PC-3 (cell line): ENCODE results near the gene MAPK13. TPM values are rescaled to one million over a fixed set of nuclear protein-coding genes. Genes with fewer than 3 reads are reported as not detected.

Source experiments
- ATAC-seq: fragments of 200-7000 bp; cut with Tn5 transposase; 2 replicates; pipeline ENCODE4 v1.9.1; 2020; ENCODE audit warnings: mild to moderate bottlenecking, moderate library complexity
- BruUV-seq: library from RNA; stranded (reverse); fragments of 400-500 nt; replicated peaks from 2 replicates; lab custom pipeline; 2021; lab: Mats Ljungman, UMichigan
- CTCF ChIA-PET: fragments of 300-600 bp; sonication (Branson Sonifier 250); formaldehyde crosslinking; loops from one replicate; lab custom pipeline; 2022; ENCODE audit warnings: antibody characterized with exemption; lab: Charles Lee
- POLR2A ChIA-PET: fragments of 300-600 bp; sonication (Branson Sonifier 250); formaldehyde crosslinking; loops from one replicate; lab custom pipeline; 2022; ENCODE audit warnings: antibody characterized with exemption; ENCODE audit not compliant: unreplicated experiment; lab: Charles Lee
- DNase-seq: peaks from one replicate; pipeline ENCODE4 v3.0.0-alpha.2; 2015
- H2AFZ ChIP-seq: fragments of 300-600 bp; sonication (generic); 2 replicates; pipeline ENCODE4 v1.6.0; 2016; ENCODE audit warnings: antibody characterized with exemption, low read length
- H3F3A ChIP-seq: fragments of 300-600 bp; sonication (generic); one replicate; pipeline ENCODE4 v1.6.0; 2017; ENCODE audit warnings: antibody characterized with exemption, low read length, control low read depth, mild to moderate bottlenecking; ENCODE audit not compliant: unreplicated experiment
- H3K27ac ChIP-seq: fragments of 300-600 bp; sonication (generic); 2 replicates; pipeline ENCODE4 v1.5.1; 2016; ENCODE audit warnings: mild to moderate bottlenecking, low read length
- H3K27me3 ChIP-seq: fragments of 300-600 bp; sonication (generic); 2 replicates; pipeline ENCODE4 v1.6.1; 2016; ENCODE audit warnings: low read length, mixed read lengths
- H3K36me3 ChIP-seq: fragments of 300-600 bp; sonication (generic); 2 replicates; pipeline ENCODE4 v1.6.1; 2016; ENCODE audit warnings: low read depth, mixed run types, low read length, mixed read lengths
- H3K4me1 ChIP-seq: fragments of 300-600 bp; sonication (generic); 2 replicates; pipeline ENCODE4 v1.5.1; 2016; ENCODE audit warnings: low read length; ENCODE audit not compliant: insufficient read depth
- H3K4me2 ChIP-seq: fragments of 300-600 bp; sonication (generic); 2 replicates; pipeline ENCODE4 v1.6.0; 2016; ENCODE audit warnings: low read length
- H3K4me3 ChIP-seq: fragments of 300-600 bp; sonication (generic); 2 replicates; pipeline ENCODE4 v1.5.1; 2016; ENCODE audit warnings: mild to moderate bottlenecking, low read length, mixed read lengths
- H3K79me2 ChIP-seq: fragments of 300-600 bp; sonication (generic); 2 replicates; pipeline ENCODE4 v1.6.1; 2017; ENCODE audit warnings: low read length, mixed read lengths
- H3K9ac ChIP-seq: fragments of 300-600 bp; sonication (generic); 2 replicates; pipeline ENCODE4 v1.6.0; 2016; ENCODE audit warnings: mild to moderate bottlenecking, low read length
- H3K9me2 ChIP-seq: fragments of 300-600 bp; sonication (generic); replicated peaks from 2 replicates; pipeline ENCODE4 v1.6.1; 2016; ENCODE audit warnings: mixed run types, low read length, mixed read lengths
- H3K9me3 ChIP-seq: fragments of 300-600 bp; sonication (generic); 2 replicates; pipeline ENCODE4 v1.6.1; 2016; ENCODE audit warnings: low read length, mixed read lengths
- H4K20me1 ChIP-seq: fragments of 300-600 bp; sonication (generic); 2 replicates; pipeline ENCODE4 v1.6.1; 2016; ENCODE audit warnings: low read length, mixed read lengths
- EZH2 ChIP-seq: fragments of 300-600 bp; sonication (generic); IDR thresholded peaks from one replicate; pipeline ENCODE4 v1.6.1; 2017; ENCODE audit warnings: antibody characterized with exemption, mild to moderate bottlenecking, low read length; ENCODE audit not compliant: unreplicated experiment
- EZH2phosphoT487 ChIP-seq: fragments of 300-600 bp; sonication (generic); IDR thresholded peaks from 2 replicates; pipeline ENCODE4 v1.6.1; 2018; ENCODE audit warnings: mild to moderate bottlenecking, antibody characterized with exemption, low read length, borderline replicate concordance
- intact Hi-C: fragments of 100-400 bp; cut with micrococcal nuclease; formaldehyde crosslinking; loops from 2 replicates; pipeline ENCODE4 v1.9.0; 2023
- total RNA-seq: library from RNA; depleted of rRNA; stranded (reverse); fragments of >200 nt; gene quantifications from 2 replicates; pipeline ENCODE4 v1.2.3, GENCODE V29; 2014
- TF ChIP-seq, protein P1 (sequence below): fragments of 300-600 bp; sonication (generic); conservative IDR thresholded peaks from 2 replicates; pipeline ENCODE4 v1.5.1; 2017; ENCODE audit warnings: antibody characterized with exemption, low read depth, mild to moderate bottlenecking, low read length

MAPK13 gene
- total RNA-seq, 1 experiment from 2014 or later, result 41.4 TPM

DNA sequence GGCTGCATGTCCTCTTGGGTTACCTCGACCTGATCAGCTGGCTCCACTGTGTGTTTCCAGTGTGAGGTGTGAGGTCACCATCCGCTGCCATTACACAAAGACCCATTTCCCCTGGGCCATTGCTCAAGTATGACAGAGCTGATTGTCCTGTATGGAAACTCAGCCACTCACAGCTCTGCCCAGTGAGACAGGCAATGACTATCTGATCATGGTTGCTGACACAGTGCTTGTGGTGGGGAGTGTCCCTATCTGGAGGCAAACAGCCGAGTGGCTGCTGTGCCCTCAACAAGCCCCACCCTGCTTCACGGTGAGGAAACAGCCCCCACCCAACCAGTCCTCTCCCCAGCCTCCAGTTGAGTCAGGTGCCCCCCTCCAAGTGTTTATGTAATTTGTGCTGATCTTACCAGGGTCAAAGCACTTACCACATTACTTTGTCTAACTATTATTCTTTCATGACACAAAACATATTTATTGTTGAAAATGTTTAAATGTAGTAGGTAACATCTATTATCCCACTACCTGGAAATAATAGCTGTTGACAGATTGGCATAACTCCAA is 11.7 kb upstream of the MAPK13 start:
- Histone ChIP-seq H3K9ac (no peak overlapping the region), H3K9me3 (no peaks in the 10 kb centered on the region), H3K9me2 (no peaks in the 10 kb centered on the region), H3K36me3 (no peaks in the 10 kb centered on the region), H2AFZ (no peak overlapping the region), H3K27me3 (no peaks in the 10 kb centered on the region), H3K27ac (no peak overlapping the region), H3K4me1 (peaks cover 23% of the 10 kb centered on the region), H3K79me2 (no peaks in the 10 kb centered on the region), H4K20me1 (no peaks in the 10 kb centered on the region), H3K4me3 (no peak overlapping the region), H3F3A (peaks cover 5% of the 10 kb centered on the region), H3K4me2 (no peak overlapping the region)
- CTCF ChIA-PET, result interaction anchor here (0.6 kb wide), 2 partner anchors 45 to 178 kb away, joined by 4 to 7 read pairs; no protein-coding TSS in a partner anchor
- POLR2A ChIA-PET, result no interaction called here
- intact Hi-C loops, result no loop called here
- ATAC-seq (no peak), DNase-seq (peak; percentile 21)
- BruUV-seq, result no TSS peak
- no peak for TF ChIP-seq EZH2
- TF ChIP-seq, protein P1, sequence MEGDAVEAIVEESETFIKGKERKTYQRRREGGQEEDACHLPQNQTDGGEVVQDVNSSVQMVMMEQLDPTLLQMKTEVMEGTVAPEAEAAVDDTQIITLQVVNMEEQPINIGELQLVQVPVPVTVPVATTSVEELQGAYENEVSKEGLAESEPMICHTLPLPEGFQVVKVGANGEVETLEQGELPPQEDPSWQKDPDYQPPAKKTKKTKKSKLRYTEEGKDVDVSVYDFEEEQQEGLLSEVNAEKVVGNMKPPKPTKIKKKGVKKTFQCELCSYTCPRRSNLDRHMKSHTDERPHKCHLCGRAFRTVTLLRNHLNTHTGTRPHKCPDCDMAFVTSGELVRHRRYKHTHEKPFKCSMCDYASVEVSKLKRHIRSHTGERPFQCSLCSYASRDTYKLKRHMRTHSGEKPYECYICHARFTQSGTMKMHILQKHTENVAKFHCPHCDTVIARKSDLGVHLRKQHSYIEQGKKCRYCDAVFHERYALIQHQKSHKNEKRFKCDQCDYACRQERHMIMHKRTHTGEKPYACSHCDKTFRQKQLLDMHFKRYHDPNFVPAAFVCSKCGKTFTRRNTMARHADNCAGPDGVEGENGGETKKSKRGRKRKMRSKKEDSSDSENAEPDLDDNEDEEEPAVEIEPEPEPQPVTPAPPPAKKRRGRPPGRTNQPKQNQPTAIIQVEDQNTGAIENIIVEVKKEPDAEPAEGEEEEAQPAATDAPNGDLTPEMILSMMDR, result no peak
- TF ChIP-seq EZH2phosphoT487, result no peak

DNA sequence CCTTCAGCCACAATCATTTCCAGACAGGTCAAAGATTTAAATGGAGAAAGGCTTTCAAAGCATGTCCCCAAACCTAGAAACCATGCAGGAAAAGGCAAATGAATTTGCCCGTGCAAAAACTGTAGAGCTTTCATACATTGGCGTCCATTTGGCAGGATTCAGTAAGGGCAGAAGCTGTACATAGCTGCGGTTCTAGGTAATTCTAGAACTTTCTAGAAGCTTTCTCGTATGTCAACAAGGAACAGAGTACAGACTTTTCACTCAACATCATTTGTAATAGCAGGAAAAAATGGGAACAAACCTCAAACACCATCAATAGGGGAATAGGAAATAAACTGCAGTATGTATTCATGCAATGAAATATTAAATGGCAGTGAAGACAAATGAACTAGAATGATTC is 11.1 kb upstream of the MAPK13 start:
- ATAC-seq (no peak), DNase-seq (no peak)
- ChIA-PET CTCF (interaction anchor here (0.6 kb wide), 1 partner anchor 177 kb away, joined by 7 read pairs; no protein-coding TSS in a partner anchor), POLR2A (no interaction called here)
- Histone ChIP-seq H3K36me3 (no peaks in the 10 kb centered on the region), H3K9me2 (no peaks in the 10 kb centered on the region), H4K20me1 (no peaks in the 10 kb centered on the region), H3K79me2 (no peaks in the 10 kb centered on the region), H3K9ac (no peak overlapping the region), H3K4me2 (no peak overlapping the region), H3K27me3 (no peaks in the 10 kb centered on the region), H2AFZ (no peak overlapping the region), H3K9me3 (no peaks in the 10 kb centered on the region), H3F3A (peaks cover 5% of the 10 kb centered on the region), H3K27ac (no peak overlapping the region), H3K4me3 (no peak overlapping the region), H3K4me1 (peaks cover 23% of the 10 kb centered on the region)
- TF ChIP-seq, protein P1, result no peak
- TF ChIP-seq EZH2 (no peak), EZH2phosphoT487 (no peak)
- BruUV-seq, result no TSS peak
- intact Hi-C loops, result no loop called here

DNA sequence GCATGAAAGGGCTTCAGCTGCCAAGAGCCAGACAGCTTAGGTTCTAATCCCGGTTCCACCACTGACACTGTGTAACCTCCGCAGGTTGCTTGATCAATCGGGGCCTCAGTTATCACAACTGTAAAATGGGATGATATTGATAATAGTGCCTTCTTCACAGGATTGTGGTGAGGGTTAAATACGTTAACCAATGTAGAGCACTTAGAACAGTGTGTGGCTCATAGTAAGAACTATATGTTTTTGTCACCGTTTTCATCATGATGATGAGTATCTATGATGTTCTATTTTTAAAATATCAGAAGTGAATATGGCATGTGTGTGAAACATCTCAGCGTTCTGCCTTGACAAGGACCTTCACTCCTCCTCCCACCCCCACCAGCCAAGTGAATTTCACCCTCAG is 10.3 kb upstream of the MAPK13 start:
- BruUV-seq, result no TSS peak
- POLR2A ChIA-PET, result no interaction called here

More for the DNA sequence above, 10.3 kb upstream of the MAPK13 start:
- Histone ChIP-seq H2AFZ (0 out of 2 replicates have a peak overlapping the region, but pooled peaks have one; percentile 48), H3K4me2 (peak overlapping the region; percentile 80; the same call in 1 of the 2 replicates), H3K27me3 (no peaks in the 10 kb centered on the region), H3K27ac (0 out of 2 replicates have a peak overlapping the region, but pooled peaks have one; percentile 57), H3K36me3 (no peaks in the 10 kb centered on the region), H3F3A (peaks cover 5% of the 10 kb centered on the region), H3K9me3 (no peaks in the 10 kb centered on the region), H4K20me1 (no peaks in the 10 kb centered on the region), H3K79me2 (no peaks in the 10 kb centered on the region), H3K9me2 (no peaks in the 10 kb centered on the region), H3K9ac (no peak overlapping the region), H3K4me3 (no peak overlapping the region), H3K4me1 (peaks cover 23% of the 10 kb centered on the region)
- TF ChIP-seq EZH2phosphoT487, result no peak
- TF ChIP-seq, protein P1, result no peak
- CTCF ChIA-PET, result no interaction called here
- intact Hi-C loops, result no loop called here
- no peak for DNase-seq
- ATAC-seq, result no peak
